Measurements from ENCODE around the gene USB1.

Gene USB1

GRCh38 chr16:57959804-57960203 lies 41.4 kb upstream of the USB1 start:
- Histone ChIP-seq H3K4me1 (ENCODE audit: control insufficient read depth in 5 of 5, insufficient read depth in 5 of 5, low read length in 5 of 5) (no peaks in the 10 kb centered on the region), H3K9ac (ENCODE audit: low read length in 5 of 5) (no peak overlapping the region), H3K36me3 (ENCODE audit: control insufficient read depth in 5 of 5, insufficient read depth in 5 of 5, low read length in 5 of 5) (no peaks in the 10 kb centered on the region)

GRCh38 chr16:57960310-57960709 lies 40.9 kb upstream of the USB1 start:
- no peak overlapping the region for H3K27ac ChIP-seq (ENCODE audit: low read depth, low read length)
- H3K9me3 ChIP-seq (ENCODE audit: control insufficient read depth in 5 of 5, low read length in 5 of 5), result no peaks in the 10 kb centered on the region
- H3K4me3 ChIP-seq (ENCODE audit: low read depth in 1 of 5, low read length in 5 of 5), result no peak overlapping the region
- no peak overlapping the region for H3K9ac ChIP-seq (ENCODE audit: low read length in 5 of 5)
- H3K36me3 ChIP-seq (ENCODE audit: control insufficient read depth in 5 of 5, insufficient read depth in 5 of 5, low read length in 5 of 5), result no peaks in the 10 kb centered on the region
- H3K27me3 ChIP-seq (ENCODE audit: control insufficient read depth in 5 of 5, insufficient read depth in 4 of 5, low read length in 5 of 5), result peaks cover 0 to 7% (median 0%) of the 10 kb centered on the region in 5 donors
- H3K4me1 ChIP-seq (ENCODE audit: control insufficient read depth in 5 of 5, insufficient read depth in 5 of 5, low read length in 5 of 5), result no peaks in the 10 kb centered on the region

More at GRCh38 chr16:57959804-57960203, 41.4 kb upstream of the USB1 start:
- H3K4me3 ChIP-seq (ENCODE audit: low read depth in 1 of 5, low read length in 5 of 5), result no peak overlapping the region
- no peaks in the 10 kb centered on the region for H3K9me3 ChIP-seq (ENCODE audit: control insufficient read depth in 5 of 5, low read length in 5 of 5)
- H3K27me3 ChIP-seq (ENCODE audit: control insufficient read depth in 5 of 5, insufficient read depth in 4 of 5, low read length in 5 of 5), result peaks cover 0 to 7% (median 0%) of the 10 kb centered on the region in 5 donors
- no peak overlapping the region for H3K27ac ChIP-seq (ENCODE audit: low read depth, low read length)

DNA sequence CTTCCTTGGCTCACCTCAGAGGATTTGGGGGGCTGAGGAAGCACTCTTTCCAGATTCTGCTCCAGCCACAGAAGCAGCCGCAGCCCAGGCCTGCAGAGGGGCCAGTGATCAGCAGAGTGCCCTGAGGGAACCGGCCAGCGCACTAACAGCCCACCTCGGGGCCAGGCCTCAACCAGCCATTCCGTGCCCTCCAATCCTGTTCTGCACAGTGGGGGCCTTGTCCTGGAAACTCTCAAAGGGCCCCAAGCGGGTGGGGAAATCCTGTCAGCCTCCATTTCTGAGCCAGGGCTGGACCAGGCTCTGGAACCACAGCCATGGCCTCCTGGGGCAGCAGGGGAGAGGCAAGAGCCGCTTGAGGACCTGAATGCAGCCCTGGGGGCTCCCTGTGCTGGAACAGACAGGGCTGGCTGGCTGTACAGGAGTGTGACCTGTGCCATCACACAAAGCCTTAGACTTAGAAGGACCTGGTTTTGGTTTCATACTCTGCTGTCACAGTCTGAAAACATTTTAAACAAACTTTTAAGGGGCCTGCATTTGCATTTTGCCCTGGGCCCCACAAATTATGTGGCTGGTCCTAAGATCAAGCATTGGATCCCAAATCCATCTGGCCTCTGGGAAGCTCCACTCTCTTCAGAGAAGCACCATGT lies 40.3 kb upstream of the USB1 start:
- Histone ChIP-seq H3K36me3 (ENCODE audit: control insufficient read depth in 5 of 5, insufficient read depth in 5 of 5, low read length in 5 of 5) (no peaks in the 10 kb centered on the region), H3K4me3 (ENCODE audit: low read depth in 1 of 5, low read length in 5 of 5) (no peak overlapping the region), H3K9me3 (ENCODE audit: control insufficient read depth in 5 of 5, low read length in 5 of 5) (no peaks in the 10 kb centered on the region), H3K9ac (ENCODE audit: low read length in 5 of 5) (no peak overlapping the region), H3K27me3 (ENCODE audit: control insufficient read depth in 5 of 5, insufficient read depth in 4 of 5, low read length in 5 of 5) (peaks cover 0 to 3% (median 0%) of the 10 kb centered on the region in 5 donors), H3K4me1 (ENCODE audit: control insufficient read depth in 5 of 5, insufficient read depth in 5 of 5, low read length in 5 of 5) (no peaks in the 10 kb centered on the region), H3K27ac (ENCODE audit: low read depth, low read length) (no peak overlapping the region)

- Histone ChIP-seq H3K4me1 (ENCODE audit: control insufficient read depth in 5 of 5, insufficient read depth in 5 of 5, low read length in 5 of 5) (no peaks in the 10 kb centered on the region), H3K27me3 (ENCODE audit: control insufficient read depth in 5 of 5, insufficient read depth in 4 of 5, low read length in 5 of 5) (peaks cover 0 to 3% (median 0%) of the 10 kb centered on the region in 5 donors), H3K4me3 (ENCODE audit: low read depth in 1 of 5, low read length in 5 of 5) (no peak overlapping the region), H3K9me3 (ENCODE audit: control insufficient read depth in 5 of 5, low read length in 5 of 5) (no peaks in the 10 kb centered on the region), H3K36me3 (ENCODE audit: control insufficient read depth in 5 of 5, insufficient read depth in 5 of 5, low read length in 5 of 5) (no peaks in the 10 kb centered on the region), H3K9ac (ENCODE audit: low read length in 5 of 5) (no peak overlapping the region), H3K27ac (ENCODE audit: low read depth, low read length) (no peak overlapping the region)
Measured at GRCh38 chr16:57961538-57961937, 39.7 kb upstream of the USB1 start.

DNA sequence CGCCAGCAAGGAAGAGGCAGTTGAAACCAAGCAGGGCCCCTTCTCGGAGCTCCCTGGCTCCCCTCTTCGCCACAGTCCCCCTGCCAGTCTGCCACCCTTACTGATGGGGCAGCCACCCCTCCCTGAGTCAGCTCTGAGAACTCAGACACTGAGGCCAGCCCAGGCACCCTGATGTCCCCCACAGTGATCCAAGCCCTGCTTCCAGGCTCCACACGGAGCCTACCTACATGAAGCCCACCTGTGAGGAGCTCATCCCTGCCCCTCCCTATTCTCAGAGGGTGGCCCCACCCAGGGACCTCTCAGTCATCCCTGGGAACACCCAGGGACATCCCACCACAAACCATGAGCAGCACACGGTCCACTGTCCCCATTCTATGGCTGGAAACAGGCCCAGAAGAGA lies 39.2 kb upstream of the USB1 start:
- H3K9me3 ChIP-seq (ENCODE audit: control insufficient read depth in 5 of 5, low read length in 5 of 5), result no peaks in the 10 kb centered on the region
- no peaks in the 10 kb centered on the region for H3K4me1 ChIP-seq (ENCODE audit: control insufficient read depth in 5 of 5, insufficient read depth in 5 of 5, low read length in 5 of 5)
- no peak overlapping the region for H3K4me3 ChIP-seq (ENCODE audit: low read depth in 1 of 5, low read length in 5 of 5)
- no peak overlapping the region for H3K9ac ChIP-seq (ENCODE audit: low read length in 5 of 5)
- peaks cover 0 to 3% (median 0%) of the 10 kb centered on the region in 5 donors for H3K27me3 ChIP-seq (ENCODE audit: control insufficient read depth in 5 of 5, insufficient read depth in 4 of 5, low read length in 5 of 5)
- H3K27ac ChIP-seq (ENCODE audit: low read depth, low read length), result no peak overlapping the region
- H3K36me3 ChIP-seq (ENCODE audit: control insufficient read depth in 5 of 5, insufficient read depth in 5 of 5, low read length in 5 of 5), result no peaks in the 10 kb centered on the region

DNA sequence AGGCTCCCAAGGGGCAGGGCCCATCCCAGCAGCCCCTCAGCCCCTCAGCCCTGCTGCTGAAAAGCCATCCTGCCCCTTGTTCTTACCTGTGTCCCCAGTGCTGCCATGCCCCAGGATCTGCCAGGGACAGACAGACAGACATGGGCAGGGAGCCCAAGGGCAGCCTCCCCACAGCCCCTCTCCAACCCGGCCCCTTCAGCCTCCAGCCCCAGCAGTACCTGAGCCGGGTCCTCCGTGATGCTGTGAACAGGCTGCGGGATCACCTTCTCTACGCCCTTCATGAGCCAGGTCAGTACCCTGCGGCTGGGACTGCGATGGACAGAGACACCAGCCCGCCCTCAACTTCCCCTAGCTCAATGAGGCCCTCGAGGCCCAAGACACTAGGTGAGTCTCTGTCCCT lies 38.5 kb upstream of the USB1 start:
- no peaks in the 10 kb centered on the region for H3K9me3 ChIP-seq (ENCODE audit: control insufficient read depth in 5 of 5, low read length in 5 of 5)
- H3K36me3 ChIP-seq (ENCODE audit: control insufficient read depth in 5 of 5, insufficient read depth in 5 of 5, low read length in 5 of 5), result no peaks in the 10 kb centered on the region
- no peak overlapping the region for H3K9ac ChIP-seq (ENCODE audit: low read length in 5 of 5)
- peaks cover 0 to 3% (median 0%) of the 10 kb centered on the region in 5 donors for H3K27me3 ChIP-seq (ENCODE audit: control insufficient read depth in 5 of 5, insufficient read depth in 4 of 5, low read length in 5 of 5)
- H3K4me1 ChIP-seq (ENCODE audit: control insufficient read depth in 5 of 5, insufficient read depth in 5 of 5, low read length in 5 of 5), result no peaks in the 10 kb centered on the region
- no peak overlapping the region for H3K4me3 ChIP-seq (ENCODE audit: low read depth in 1 of 5, low read length in 5 of 5)
- H3K27ac ChIP-seq (ENCODE audit: low read depth, low read length), result no peak overlapping the region

GRCh38 chr16:57964157-57964700 lies 37.0 kb upstream of the USB1 start:
- Histone ChIP-seq H3K9me3 (ENCODE audit: control insufficient read depth in 5 of 5, low read length in 5 of 5) (no peaks in the 10 kb centered on the region), H3K27me3 (ENCODE audit: control insufficient read depth in 5 of 5, insufficient read depth in 4 of 5, low read length in 5 of 5) (peaks cover 0 to 3% (median 0%) of the 10 kb centered on the region in 5 donors), H3K9ac (ENCODE audit: low read length in 5 of 5) (no peak overlapping the region), H3K36me3 (ENCODE audit: control insufficient read depth in 5 of 5, insufficient read depth in 5 of 5, low read length in 5 of 5) (no peaks in the 10 kb centered on the region), H3K4me3 (ENCODE audit: low read depth in 1 of 5, low read length in 5 of 5) (no peak overlapping the region), H3K27ac (ENCODE audit: low read depth, low read length) (no peak overlapping the region), H3K4me1 (ENCODE audit: control insufficient read depth in 5 of 5, insufficient read depth in 5 of 5, low read length in 5 of 5) (no peaks in the 10 kb centered on the region)

DNA sequence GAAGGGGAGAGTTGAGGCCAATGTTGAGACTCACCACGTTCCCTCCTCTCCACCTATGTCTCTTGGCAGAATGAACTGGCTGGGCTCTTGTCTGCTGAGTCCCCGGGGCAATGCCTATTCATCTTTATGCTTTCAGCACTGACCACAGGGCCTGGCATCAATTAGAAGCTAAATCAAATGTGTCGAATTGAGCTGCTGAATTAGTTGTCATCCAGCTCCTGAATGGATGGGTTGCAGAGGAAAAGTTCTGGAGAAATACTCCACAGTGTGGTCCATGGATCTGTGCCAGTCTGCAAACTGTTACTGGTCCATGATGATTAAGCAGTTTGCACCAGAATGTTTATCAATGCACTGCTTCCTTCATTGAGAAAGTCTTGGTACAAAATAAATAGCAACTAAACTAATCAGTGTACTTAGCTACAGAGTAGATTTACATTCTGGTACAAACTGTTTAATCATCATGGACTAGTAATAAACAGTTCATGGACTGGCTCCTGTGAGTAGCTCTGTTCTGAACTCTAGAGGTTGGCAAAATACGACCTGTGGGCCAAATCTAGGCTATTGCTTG lies 34.9 kb upstream of the USB1 start:
- no peaks in the 10 kb centered on the region for H3K36me3 ChIP-seq (ENCODE audit: control insufficient read depth in 5 of 5, insufficient read depth in 5 of 5, low read length in 5 of 5)
- H3K27me3 ChIP-seq (ENCODE audit: control insufficient read depth in 5 of 5, insufficient read depth in 4 of 5, low read length in 5 of 5), result peaks cover 0 to 10% (median 10%) of the 10 kb centered on the region in 5 donors
- no peak overlapping the region for H3K4me3 ChIP-seq (ENCODE audit: low read depth in 1 of 5, low read length in 5 of 5)
- no peak overlapping the region for H3K27ac ChIP-seq (ENCODE audit: low read depth, low read length)
- no peak overlapping the region for H3K9ac ChIP-seq (ENCODE audit: low read length in 5 of 5)
- no peaks in the 10 kb centered on the region for H3K9me3 ChIP-seq (ENCODE audit: control insufficient read depth in 5 of 5, low read length in 5 of 5)
- no peaks in the 10 kb centered on the region for H3K4me1 ChIP-seq (ENCODE audit: control insufficient read depth in 5 of 5, insufficient read depth in 5 of 5, low read length in 5 of 5)

GRCh38 chr16:57966986-57967385 lies 34.2 kb upstream of the USB1 start:
- H3K4me3 ChIP-seq (ENCODE audit: low read depth in 1 of 5, low read length in 5 of 5), result no peak overlapping the region
- H3K27me3 ChIP-seq (ENCODE audit: control insufficient read depth in 5 of 5, insufficient read depth in 4 of 5, low read length in 5 of 5), result peaks cover 0 to 11% (median 10%) of the 10 kb centered on the region in 5 donors

DNA sequence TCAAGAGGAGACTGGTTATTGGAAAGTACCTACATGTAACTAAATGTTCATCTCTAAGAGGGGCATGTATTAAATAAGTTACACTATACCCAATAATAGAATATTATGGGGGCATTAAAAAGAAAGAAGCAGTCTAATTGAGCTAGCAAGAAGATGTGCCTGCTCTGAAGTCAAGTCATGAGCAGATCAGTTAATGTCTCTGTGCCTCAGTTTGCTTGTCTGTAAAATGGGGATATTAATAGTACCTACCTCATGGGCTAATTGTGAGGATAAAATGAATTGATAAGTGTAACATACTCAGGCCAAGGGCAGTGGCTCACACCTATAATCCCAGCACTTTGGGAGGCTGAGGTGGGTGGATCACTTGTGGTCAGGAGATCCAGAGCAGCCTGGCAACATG lies 33.3 kb upstream of the USB1 start:
- Histone ChIP-seq H3K4me1 (ENCODE audit: control insufficient read depth in 5 of 5, insufficient read depth in 5 of 5, low read length in 5 of 5) (no peaks in the 10 kb centered on the region), H3K4me3 (ENCODE audit: low read depth in 1 of 5, low read length in 5 of 5) (no peak overlapping the region), H3K27ac (ENCODE audit: low read depth, low read length) (no peak overlapping the region), H3K9ac (ENCODE audit: low read length in 5 of 5) (no peak overlapping the region), H3K9me3 (ENCODE audit: control insufficient read depth in 5 of 5, low read length in 5 of 5) (no peaks in the 10 kb centered on the region), H3K36me3 (ENCODE audit: control insufficient read depth in 5 of 5, insufficient read depth in 5 of 5, low read length in 5 of 5) (no peaks in the 10 kb centered on the region), H3K27me3 (ENCODE audit: control insufficient read depth in 5 of 5, insufficient read depth in 4 of 5, low read length in 5 of 5) (peaks cover 0 to 13% (median 7%) of the 10 kb centered on the region in 5 donors)

More at GRCh38 chr16:57966986-57967385, 34.2 kb upstream of the USB1 start:
- Histone ChIP-seq H3K4me1 (ENCODE audit: control insufficient read depth in 5 of 5, insufficient read depth in 5 of 5, low read length in 5 of 5) (no peaks in the 10 kb centered on the region), H3K9ac (ENCODE audit: low read length in 5 of 5) (no peak overlapping the region), H3K27ac (ENCODE audit: low read depth, low read length) (no peak overlapping the region), H3K36me3 (ENCODE audit: control insufficient read depth in 5 of 5, insufficient read depth in 5 of 5, low read length in 5 of 5) (no peaks in the 10 kb centered on the region), H3K9me3 (ENCODE audit: control insufficient read depth in 5 of 5, low read length in 5 of 5) (no peaks in the 10 kb centered on the region)

All from subcutaneous abdominal adipose tissue (tissue), 5 donors.